Activated T-helper 1 cell treated with anti-CD3 and anti-CD28 coated beads, Interleukin-2, amount 50 U/mL, for 16 hours (primary cell): ENCODE results near the gene CAB39.
A peak's percentile ranks its signal among the peaks of the same experiment; 100 is the strongest.

Experiments used
- DNase-seq, 2 donors: peaks; one replicate each; pipeline ENCODE4 v3.0.0-alpha.2; 2020; ENCODE audit warnings: low read depth in 1 of 2, low spot score in 1 of 2

CAB39 gene

GRCh38 chr2:230814616-230815015 lies 102.0 kb downstream of the CAB39 start:
- no peak for DNase-seq

GRCh38 chr2:230815088-230815487 lies 102.4 kb downstream of the CAB39 start:
- no peak for DNase-seq

- no peak for DNase-seq
These were observed 104.1 kb downstream of the CAB39 start for GRCh38 chr2:230816735-230817134.

GRCh38 chr2:230819433-230819832 lies 106.8 kb downstream of the CAB39 start:
- no peak for DNase-seq

- no peak for DNase-seq
These were observed 108.8 kb downstream of the CAB39 start for GRCh38 chr2:230821261-230821990.

- DNase-seq, result no peak
These were observed 109.4 kb downstream of the CAB39 start for GRCh38 chr2:230821991-230822520.

GRCh38 chr2:230823264-230823964 lies 110.8 kb downstream of the CAB39 start:
- DNase-seq, result no peak

GRCh38 chr2:230824406-230824978 lies 111.8 kb downstream of the CAB39 start:
- peak in 1 of 2 donors; percentile 23 for DNase-seq

GRCh38 chr2:230825354-230825753 lies 112.7 kb downstream of the CAB39 start:
- no peak for DNase-seq

- DNase-seq, result no peak
These were observed 115.2 kb downstream of the CAB39 start for GRCh38 chr2:230827774-230828271.

- no peak for DNase-seq
These were observed 115.8 kb downstream of the CAB39 start for GRCh38 chr2:230828272-230828961.

- DNase-seq, result no peak
These were observed 116.7 kb downstream of the CAB39 start for GRCh38 chr2:230829293-230829692.

- DNase-seq, result no peak
These were observed 117.3 kb downstream of the CAB39 start for GRCh38 chr2:230829959-230830358.

GRCh38 chr2:230830428-230830827 lies 117.8 kb downstream of the CAB39 start:
- no peak for DNase-seq

- DNase-seq, result no peak
These were observed 127.7 kb downstream of the CAB39 start for GRCh38 chr2:230840301-230840700.

GRCh38 chr2:230842473-230842872 lies 129.8 kb downstream of the CAB39 start:
- DNase-seq, result no peak

- no peak for DNase-seq
These were observed 130.5 kb downstream of the CAB39 start for GRCh38 chr2:230843132-230843531.

- DNase-seq, result no peak
These were observed 133.7 kb downstream of the CAB39 start for GRCh38 chr2:230846360-230846759.

- DNase-seq, result peak; percentile 78 to 85
These were observed 135.3 kb downstream of the CAB39 start for GRCh38 chr2:230847883-230848388.

GRCh38 chr2:230849633-230850357 lies 137.2 kb downstream of the CAB39 start:
- peak; percentile 63 to 64 for DNase-seq

GRCh38 chr2:230850358-230850658 lies 137.7 kb downstream of the CAB39 start:
- no peak for DNase-seq
